Stimulated activated CD4-positive, alpha-beta T cell treated with anti-CD3 and anti-CD28 coated beads, Interleukin-2, amount 100 ng/mL, for 48 hours (primary cell): Measurements from ENCODE around the gene GRM6.

Source experiments
- DNase-seq, 2 donors: peaks; one replicate each; pipeline ENCODE4 v3.0.0-alpha.2; 2020

GRM6 gene

GRCh38 chr5:178983728-178984127 is 11.4 kb downstream of the GRM6 start:
- no peak for DNase-seq

GRCh38 chr5:178982941-178983340 is 12.2 kb downstream of the GRM6 start:
- no peak for DNase-seq

GRCh38 chr5:178981381-178981780 is 13.7 kb downstream of the GRM6 start:
- no peak for DNase-seq

- DNase-seq, result no peak
Observed at GRCh38 chr5:178965465-178966055, 29.6 kb downstream of the GRM6 start.

GRCh38 chr5:178941361-178941760 is 53.8 kb downstream of the GRM6 start:
- no peak for DNase-seq

GRCh38 chr5:178940569-178941360 is 54.4 kb downstream of the GRM6 start, which contains the start of gene ZNF454:
TSS of gene ZNF454 (plus strand) at chr5:178941198. CDS start at chr5:178942792, 1,594 bp downstream.
- no peak for DNase-seq

GRCh38 chr5:178931846-178932760 is 63.0 kb downstream of the GRM6 start:
- DNase-seq, result no peak
